ENCODE results near the gene NIF3L1.

NIF3L1 gene

GRCh38 chr2:200861617-200862155 is 27.5 kb upstream of the NIF3L1 start:
- peak overlapping the region; percentile 87 for H3K4me3 ChIP-seq (replicated peaks; ENCODE audit: low read depth, low read length)
- DNase-seq (ENCODE audit: extremely low read depth, low read depth) = no peak

GRCh38 chr2:200862532-200863000 is 26.6 kb upstream of the NIF3L1 start:
- peak overlapping the region; percentile 87 for H3K4me3 ChIP-seq (replicated peaks; ENCODE audit: low read depth, low read length)
- no peak for TF ChIP-seq CTCF (IDR thresholded peaks at IDR 0.05; ENCODE audit: low read depth, low read length, missing control alignments)
- DNase-seq (ENCODE audit: extremely low read depth, low read depth) = no peak

More at GRCh38 chr2:200861617-200862155, 27.5 kb upstream of the NIF3L1 start:
- TF ChIP-seq CTCF (IDR thresholded peaks at IDR 0.05; ENCODE audit: low read depth, low read length, missing control alignments) = no peak

- H3K4me3 ChIP-seq (replicated peaks; ENCODE audit: low read depth, low read length) = peak overlapping the region; percentile 87
- no peak for DNase-seq (ENCODE audit: extremely low read depth, low read depth)
- no peak for TF ChIP-seq CTCF (IDR thresholded peaks at IDR 0.05; ENCODE audit: low read depth, low read length, missing control alignments)
These were observed 25.4 kb upstream of the NIF3L1 start for GRCh38 chr2:200863782-200864175.

- H3K4me3 ChIP-seq (replicated peaks; ENCODE audit: low read depth, low read length) = peak within 1 kb of the TSS; percentile 87
- peak; percentile 75 for DNase-seq (ENCODE audit: extremely low read depth, low read depth)
- TF ChIP-seq CTCF (IDR thresholded peaks at IDR 0.05; ENCODE audit: low read depth, low read length, missing control alignments) = no peak
These were observed 24.8 kb upstream of the NIF3L1 start, which contains the start of gene CLK1 for GRCh38 chr2:200864176-200865034. Gene CLK1 (minus strand): TSS chr2:200864658. CDS start chr2:200861862, 2,796 bp downstream.

GRCh38 chr2:200869014-200869413 is 20.2 kb upstream of the NIF3L1 start:
- no peak for TF ChIP-seq CTCF (IDR thresholded peaks at IDR 0.05; ENCODE audit: low read depth, low read length, missing control alignments)
- DNase-seq (ENCODE audit: extremely low read depth, low read depth) = no peak
- no peak overlapping the region for H3K4me3 ChIP-seq (replicated peaks; ENCODE audit: low read depth, low read length)

GRCh38 chr2:200871151-200871550 is 18.0 kb upstream of the NIF3L1 start:
- H3K4me3 ChIP-seq (replicated peaks; ENCODE audit: low read depth, low read length) = no peak overlapping the region
- DNase-seq (ENCODE audit: extremely low read depth, low read depth) = no peak
- TF ChIP-seq CTCF (IDR thresholded peaks at IDR 0.05; ENCODE audit: low read depth, low read length, missing control alignments) = no peak

Data from HFF-Myc (cell line).